ENCODE results near the gene LEMD3. TPM values are rescaled to one million over a fixed set of nuclear protein-coding genes. Genes with fewer than 3 reads are reported as not detected.

LEMD3 gene
- polyA plus RNA-seq, 2 of the 4 experiments (the other 2 are of a cell fraction) = 12.3 to 17.8 TPM

DNA sequence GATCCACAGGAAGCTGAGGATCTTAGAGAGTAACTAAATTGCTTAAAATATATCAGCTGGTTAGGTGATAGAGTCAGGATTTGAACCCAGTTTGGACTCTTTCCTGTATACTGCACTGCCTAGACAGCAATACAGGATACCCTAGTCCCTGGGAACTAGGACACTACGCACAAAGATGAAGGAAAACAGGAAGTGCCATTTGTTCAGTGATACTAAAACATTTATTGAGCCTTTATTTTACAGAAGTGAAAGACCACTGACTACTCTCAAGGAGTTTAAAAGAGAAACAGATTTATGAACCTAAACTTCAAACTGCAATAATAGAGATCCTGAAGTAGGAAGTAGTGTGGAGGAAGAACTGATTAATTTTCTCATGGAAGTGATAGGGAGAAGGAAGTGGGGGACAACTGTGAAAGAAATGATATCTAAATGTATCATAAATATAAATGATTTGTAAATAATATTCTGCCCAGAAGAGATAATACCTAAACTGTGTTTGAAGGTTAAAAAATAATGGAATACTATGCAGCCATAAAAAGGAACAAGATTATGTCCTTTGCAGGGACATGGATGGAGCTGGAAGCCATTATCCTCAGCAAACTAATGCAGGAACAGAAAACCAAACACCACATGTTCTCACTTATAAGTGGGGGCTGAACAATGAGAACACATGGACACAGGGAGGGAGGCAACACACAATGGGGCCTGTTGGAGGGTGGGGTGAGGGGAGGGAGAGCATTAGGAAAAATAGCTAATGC, 127.3 kb downstream of the LEMD3 start:
- CTCF ChIA-PET = no interaction called here
- no peak for FAIRE-seq
- no peak overlapping the region for H3K4me2 ChIP-seq
- no peak overlapping the region for H3K27ac ChIP-seq
- TF ChIP-seq HDAC2 (IDR thresholded peaks at IDR 0.05) (no peak), JUN (IDR thresholded peaks at IDR 0.05) (no peak), CHD4 (IDR thresholded peaks at IDR 0.05; ENCODE audit: borderline replicate concordance) (no peak), FOXS1 (CRISPR knock-in tag; IDR thresholded peaks at IDR 0.05) (no peak), HOXB5 (CRISPR knock-in tag; IDR thresholded peaks at IDR 0.05) (no peak), TP53 (CRISPR knock-in tag; IDR thresholded peaks at IDR 0.05) (no peak), BHLHE40 (IDR thresholded peaks at IDR 0.05; ENCODE audit: low read depth, low read length) (no peak), EHMT2 (IDR thresholded peaks at IDR 0.05; ENCODE audit: low read depth) (no peak), ESRRA (IDR thresholded peaks at IDR 0.05; ENCODE audit: borderline replicate concordance, low read length) (no peak), KDM5A (IDR thresholded peaks at IDR 0.05) (no peak), RAD21 (conservative IDR thresholded peaks at IDR 0.05 in 1 of 2, IDR thresholded peaks at IDR 0.05 in 1 of 2) (no peak), FOSB (CRISPR knock-in tag; IDR thresholded peaks at IDR 0.05) (no peak), MAZ (IDR thresholded peaks at IDR 0.05; ENCODE audit: borderline replicate concordance, low read depth, low read length) (no peak)
- TF ChIP-seq, protein P1, sequence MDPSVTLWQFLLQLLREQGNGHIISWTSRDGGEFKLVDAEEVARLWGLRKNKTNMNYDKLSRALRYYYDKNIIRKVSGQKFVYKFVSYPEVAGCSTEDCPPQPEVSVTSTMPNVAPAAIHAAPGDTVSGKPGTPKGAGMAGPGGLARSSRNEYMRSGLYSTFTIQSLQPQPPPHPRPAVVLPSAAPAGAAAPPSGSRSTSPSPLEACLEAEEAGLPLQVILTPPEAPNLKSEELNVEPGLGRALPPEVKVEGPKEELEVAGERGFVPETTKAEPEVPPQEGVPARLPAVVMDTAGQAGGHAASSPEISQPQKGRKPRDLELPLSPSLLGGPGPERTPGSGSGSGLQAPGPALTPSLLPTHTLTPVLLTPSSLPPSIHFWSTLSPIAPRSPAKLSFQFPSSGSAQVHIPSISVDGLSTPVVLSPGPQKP (IDR thresholded peaks at IDR 0.05; ENCODE audit: low read depth, low read length) = no peak
- TF ChIP-seq, protein P2, sequence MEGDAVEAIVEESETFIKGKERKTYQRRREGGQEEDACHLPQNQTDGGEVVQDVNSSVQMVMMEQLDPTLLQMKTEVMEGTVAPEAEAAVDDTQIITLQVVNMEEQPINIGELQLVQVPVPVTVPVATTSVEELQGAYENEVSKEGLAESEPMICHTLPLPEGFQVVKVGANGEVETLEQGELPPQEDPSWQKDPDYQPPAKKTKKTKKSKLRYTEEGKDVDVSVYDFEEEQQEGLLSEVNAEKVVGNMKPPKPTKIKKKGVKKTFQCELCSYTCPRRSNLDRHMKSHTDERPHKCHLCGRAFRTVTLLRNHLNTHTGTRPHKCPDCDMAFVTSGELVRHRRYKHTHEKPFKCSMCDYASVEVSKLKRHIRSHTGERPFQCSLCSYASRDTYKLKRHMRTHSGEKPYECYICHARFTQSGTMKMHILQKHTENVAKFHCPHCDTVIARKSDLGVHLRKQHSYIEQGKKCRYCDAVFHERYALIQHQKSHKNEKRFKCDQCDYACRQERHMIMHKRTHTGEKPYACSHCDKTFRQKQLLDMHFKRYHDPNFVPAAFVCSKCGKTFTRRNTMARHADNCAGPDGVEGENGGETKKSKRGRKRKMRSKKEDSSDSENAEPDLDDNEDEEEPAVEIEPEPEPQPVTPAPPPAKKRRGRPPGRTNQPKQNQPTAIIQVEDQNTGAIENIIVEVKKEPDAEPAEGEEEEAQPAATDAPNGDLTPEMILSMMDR (IDR thresholded peaks at IDR 0.05) = no peak
- TF ChIP-seq, protein P3, sequence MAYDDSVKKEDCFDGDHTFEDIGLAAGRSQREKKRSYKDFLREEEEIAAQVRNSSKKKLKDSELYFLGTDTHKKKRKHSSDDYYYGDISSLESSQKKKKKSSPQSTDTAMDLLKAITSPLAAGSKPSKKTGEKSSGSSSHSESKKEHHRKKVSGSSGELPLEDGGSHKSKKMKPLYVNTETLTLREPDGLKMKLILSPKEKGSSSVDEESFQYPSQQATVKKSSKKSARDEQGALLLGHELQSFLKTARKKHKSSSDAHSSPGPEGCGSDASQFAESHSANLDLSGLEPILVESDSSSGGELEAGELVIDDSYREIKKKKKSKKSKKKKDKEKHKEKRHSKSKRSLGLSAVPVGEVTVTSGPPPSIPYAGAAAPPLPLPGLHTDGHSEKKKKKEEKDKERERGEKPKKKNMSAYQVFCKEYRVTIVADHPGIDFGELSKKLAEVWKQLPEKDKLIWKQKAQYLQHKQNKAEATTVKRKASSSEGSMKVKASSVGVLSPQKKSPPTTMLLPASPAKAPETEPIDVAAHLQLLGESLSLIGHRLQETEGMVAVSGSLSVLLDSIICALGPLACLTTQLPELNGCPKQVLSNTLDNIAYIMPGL (CRISPR knock-in tag; IDR thresholded peaks at IDR 0.05; ENCODE audit: borderline replicate concordance) = no peak
- no peaks in the 10 kb centered on the region for H3K9me3 ChIP-seq
- 100% methylated on average over 1 of the region's 1 CpG for WGBS (ENCODE audit: missing lambda C conversion rate)
- POLR2A ChIA-PET = no interaction called here
- no peak for ATAC-seq
- H3K4me3 ChIP-seq = no peak overlapping the region
- no peak for DNase-seq (ENCODE audit: low read depth in 1 of 2, low spot score in 1 of 2)
- H3K4me1 ChIP-seq = no peaks in the 10 kb centered on the region

Other genes with a start within 250 kb of the LEMD3 start
- not detected in 2 replicates for gene WIF1, start 48.3 kb upstream of the LEMD3 start, polyA plus RNA-seq (2011; rRNA removed)
- not detected in 3 replicates for gene WIF1, start 48.3 kb upstream of the LEMD3 start, polyA plus RNA-seq (2017; fragmentation: RNase III; extraction: RNeasy Plus Mini Kit Qiagen cat#74134 plus additional on column Dnase treatment)
- 41.5 and 46.1 TPM in 2 replicates for gene MSRB3, start 109.1 kb downstream of the LEMD3 start, polyA plus RNA-seq (2011; rRNA removed)
- 24.6 to 27.6 TPM (median 25.2 TPM) in 3 replicates for gene MSRB3, start 109.1 kb downstream of the LEMD3 start, polyA plus RNA-seq (2017; fragmentation: RNase III; extraction: RNeasy Plus Mini Kit Qiagen cat#74134 plus additional on column Dnase treatment)

Measured in A549 (cell line).